Erythroblast (primary cell): Measurements from ENCODE around the gene MCM5.
"Not testable (repeated sequence)": the region's sequence is repeated elsewhere in the genome, so short reads cannot be mapped to it uniquely, and the experiment has no call there.

Source experiments
- DNase-seq, 2 experiments: peaks; one replicate each; lab custom pipeline; 2025; lab: John Stamatoyannopoulos, UW
- GATA1 ChIP-seq: IDR thresholded peaks from 2 replicates; pipeline ENCODE4 v1.6.1; 2011; ENCODE audit warnings: low read depth, mild to moderate bottlenecking, control low read depth, low read length, moderate library complexity
- POLR2A ChIP-seq: IDR thresholded peaks from 2 replicates; pipeline ENCODE4 v1.6.1; 2011; ENCODE audit warnings: mild to moderate bottlenecking, low read length

Gene MCM5

DNA sequence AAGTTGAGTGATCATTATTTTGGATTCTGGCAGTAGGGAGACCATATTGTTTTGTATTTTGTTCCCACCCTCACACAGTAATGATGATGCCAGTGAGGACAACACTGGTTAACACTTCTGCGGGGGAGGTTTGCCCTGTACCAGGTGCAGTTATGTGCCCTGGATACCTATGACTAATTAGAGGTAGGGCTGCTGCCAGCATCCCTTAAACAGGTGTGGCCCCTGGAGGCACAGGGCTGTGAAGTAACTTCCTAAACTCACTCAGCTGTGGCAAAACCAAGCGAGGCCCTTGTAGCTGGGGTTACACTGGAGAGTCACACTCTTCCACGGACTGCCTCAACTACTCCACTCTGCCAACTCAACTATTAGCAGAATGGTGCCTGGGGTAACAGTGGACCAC is 64.5 kb downstream of the MCM5 start:
- no peak for DNase-seq
- TF ChIP-seq POLR2A: no peak
- no peak for TF ChIP-seq GATA1

DNA sequence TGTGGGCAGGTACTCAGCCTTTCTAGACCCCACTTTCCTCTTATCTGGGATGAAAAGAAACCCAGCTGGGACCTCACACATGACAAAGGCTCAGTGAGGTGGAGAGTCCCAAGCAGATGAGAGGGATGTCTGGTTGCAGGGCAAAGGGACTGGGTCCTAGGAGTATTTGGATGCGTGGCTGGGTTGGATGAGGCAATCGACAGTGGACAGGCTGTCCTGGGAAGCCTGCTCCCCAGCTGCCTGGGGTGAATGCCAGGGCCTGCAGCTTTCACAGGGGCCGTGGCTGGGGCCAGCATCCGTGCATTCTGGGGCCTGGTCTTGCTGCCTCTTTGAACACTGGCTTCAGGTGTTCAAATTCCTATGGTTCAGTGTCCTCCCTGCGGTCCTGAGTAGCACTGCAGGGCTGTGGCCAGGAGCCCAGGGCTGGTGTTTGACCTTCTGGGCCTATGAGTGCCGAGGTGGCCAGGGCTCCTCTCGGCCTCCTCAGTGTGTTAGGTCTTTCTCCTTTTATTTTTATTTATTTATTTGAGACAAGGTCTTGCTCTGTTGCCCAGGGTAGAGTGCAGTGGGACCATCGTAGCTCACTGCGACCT is 65.3 kb downstream of the MCM5 start:
- TF ChIP-seq GATA1 (no peak), POLR2A (no peak)
- DNase-seq: no peak

DNA sequence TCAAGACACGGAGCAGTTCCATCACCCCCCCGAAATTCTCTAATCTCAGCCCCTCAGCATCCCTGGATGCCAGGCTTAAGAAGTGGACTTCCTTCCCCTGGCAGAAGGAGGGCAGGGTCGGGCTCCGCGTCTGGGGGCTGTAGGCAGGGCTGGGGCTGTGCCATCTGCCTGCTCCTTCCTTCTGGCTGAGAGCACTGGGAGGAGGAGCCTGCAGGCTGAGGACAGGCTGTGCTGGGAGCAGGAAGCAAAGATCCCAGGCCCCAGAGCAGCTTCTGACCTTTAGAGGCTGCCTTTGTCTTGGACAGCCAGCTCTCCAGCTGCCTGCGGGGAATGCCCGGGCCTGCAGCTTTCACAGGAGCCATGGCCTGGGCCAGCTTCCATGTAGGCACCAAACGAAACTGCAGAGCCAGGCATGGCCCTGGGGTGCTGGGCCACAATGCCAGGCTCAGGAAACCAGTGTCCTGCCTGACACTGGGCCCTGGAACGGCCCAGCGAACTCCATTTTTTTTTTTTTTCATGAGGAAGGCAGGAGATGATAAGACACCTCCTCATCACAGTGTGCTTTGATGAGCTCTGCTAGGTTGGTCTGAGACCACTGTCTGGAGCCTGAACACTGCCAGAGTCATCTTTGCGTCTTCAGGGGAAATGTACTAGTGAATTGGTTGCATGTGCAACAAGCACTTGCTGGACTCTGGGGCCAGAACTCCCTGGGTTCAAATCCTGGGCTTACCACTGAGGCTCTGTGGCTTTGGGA is 67.9 kb downstream of the MCM5 start:
- DNase-seq: no peak
- TF ChIP-seq POLR2A (no peak), GATA1 (no peak)

DNA sequence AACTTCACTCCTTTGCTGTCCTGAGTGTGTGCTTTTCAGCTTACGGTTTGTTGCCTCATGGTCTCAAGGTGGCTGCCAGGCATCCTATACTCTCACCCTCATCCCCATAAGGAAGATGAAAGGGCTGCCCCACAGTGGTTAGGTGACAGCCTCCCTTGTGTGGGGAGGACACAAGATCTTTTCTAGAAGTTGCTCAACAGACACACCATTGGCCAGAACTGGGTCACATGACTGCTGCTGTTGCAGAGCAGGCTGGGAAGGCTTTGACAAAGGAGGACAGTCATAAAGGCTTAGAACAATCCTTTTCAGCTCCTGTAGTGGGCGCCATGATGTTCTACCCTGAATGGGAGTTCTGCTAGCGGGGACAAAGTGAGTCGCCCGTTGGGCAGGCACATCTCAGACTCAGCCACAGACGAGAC is 71.0 kb downstream of the MCM5 start:
- DNase-seq: peak; percentile 13 to 17
- TF ChIP-seq GATA1: no peak
- TF ChIP-seq POLR2A: no peak

DNA sequence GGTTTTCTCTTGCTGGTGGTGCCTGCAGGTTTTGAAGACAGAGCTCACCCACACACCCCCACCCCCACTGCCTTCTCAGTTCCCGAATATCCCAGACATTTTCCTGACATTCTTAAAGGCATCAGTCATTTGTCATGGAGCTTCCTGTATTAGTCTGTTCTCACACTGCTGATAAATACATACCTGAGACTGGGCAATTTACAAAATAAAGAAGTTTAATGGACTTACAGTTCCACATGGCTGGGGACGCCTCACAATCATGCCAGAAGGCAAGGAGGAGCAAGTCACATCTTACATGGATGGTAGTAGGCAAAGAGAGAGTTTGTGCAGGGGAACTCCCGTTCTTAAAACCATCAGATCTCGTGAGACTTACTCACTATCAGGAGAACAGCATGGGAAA is 71.6 kb downstream of the MCM5 start:
- DNase-seq: not testable (repeated sequence)

DNA sequence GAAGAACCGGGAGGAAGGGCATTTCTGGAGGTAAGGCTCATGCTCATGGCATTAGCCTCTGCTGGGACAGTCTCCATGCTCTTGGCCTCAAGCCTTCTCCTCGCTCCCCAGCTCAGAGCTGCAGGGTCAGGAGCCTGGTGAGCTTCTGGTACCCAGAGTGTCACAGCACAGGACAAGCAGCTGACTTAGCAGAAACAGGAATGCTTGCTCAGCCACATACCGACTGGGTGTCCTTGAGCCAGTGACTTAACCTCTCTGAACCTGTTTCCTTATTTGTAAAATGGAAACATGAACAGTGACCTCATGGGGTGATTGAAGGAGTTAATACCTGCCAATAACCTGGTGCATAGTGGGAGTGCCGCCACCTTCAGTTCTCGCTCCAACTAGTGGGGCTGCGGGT is 72.5 kb downstream of the MCM5 start:
- TF ChIP-seq GATA1: no peak
- TF ChIP-seq POLR2A: no peak
- DNase-seq: no peak

DNA sequence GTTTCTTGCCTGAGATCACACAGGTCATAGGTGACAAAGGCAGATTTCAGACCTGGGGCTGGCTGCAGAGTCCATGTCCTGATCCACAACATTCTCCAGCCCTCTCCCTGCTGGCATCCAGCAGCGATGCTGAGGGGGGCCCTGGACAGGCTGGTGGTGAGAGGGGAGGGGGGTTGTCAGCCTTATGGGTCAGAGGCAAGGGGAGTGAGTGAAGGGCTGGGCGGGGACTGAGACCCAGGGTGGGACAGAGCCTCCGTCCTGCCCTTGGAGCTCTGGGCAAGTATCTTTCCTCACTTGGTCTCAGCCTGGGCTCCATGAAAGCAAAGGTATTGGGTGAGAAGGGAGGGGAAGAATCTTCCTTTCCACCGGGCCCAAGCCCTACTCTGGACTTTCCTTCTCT is 74.0 kb downstream of the MCM5 start:
- no peak for TF ChIP-seq POLR2A
- TF ChIP-seq GATA1: no peak
- DNase-seq: no peak
